Prostate gland (tissue), 2 donors: ENCODE results near the gene PIK3R6.

ENCODE experiments used
- POLR2A ChIP-seq: fragments of 450-650 bp; IDR thresholded peaks from one replicate; pipeline ENCODE4 v1.6.1; 2016; ENCODE audit warnings: antibody characterized with exemption, mild to moderate bottlenecking
- TF ChIP-seq, protein P1 (sequence below), 4 experiments: fragments of 200-600 bp in 2 of 4; fragments of 450-650 bp in 2 of 4; sonication (generic) in 2 of 4; IDR thresholded peaks; 1 replicate in 3 of 4; 2 replicates in 1 of 4; pipeline ENCODE4 v1.5.1; 2016 to 2019; ENCODE audit warnings: antibody characterized with exemption in 4 of 4, mild to moderate bottlenecking in 2 of 4, moderate library complexity in 2 of 4

DNA sequence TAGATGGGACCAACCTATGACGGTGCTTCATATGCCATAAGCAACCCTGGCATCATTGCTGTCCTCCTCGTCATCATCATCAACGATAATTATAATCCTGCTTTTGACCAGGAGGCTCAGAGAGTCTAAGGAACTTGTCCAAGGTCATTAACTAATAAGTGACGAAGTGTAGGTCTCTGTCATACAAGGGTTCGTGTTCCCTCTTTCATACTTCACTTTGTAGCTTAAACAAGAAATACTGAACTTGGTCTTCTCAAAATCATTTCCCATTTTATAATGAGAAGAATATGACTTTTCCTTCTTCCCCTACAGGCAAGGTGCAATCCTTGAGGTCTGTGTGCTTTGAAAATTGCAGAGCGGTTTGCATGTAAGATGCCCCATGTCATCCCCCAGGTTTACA is 31.2 kb upstream of the PIK3R6 start:
- TF ChIP-seq, protein P1, sequence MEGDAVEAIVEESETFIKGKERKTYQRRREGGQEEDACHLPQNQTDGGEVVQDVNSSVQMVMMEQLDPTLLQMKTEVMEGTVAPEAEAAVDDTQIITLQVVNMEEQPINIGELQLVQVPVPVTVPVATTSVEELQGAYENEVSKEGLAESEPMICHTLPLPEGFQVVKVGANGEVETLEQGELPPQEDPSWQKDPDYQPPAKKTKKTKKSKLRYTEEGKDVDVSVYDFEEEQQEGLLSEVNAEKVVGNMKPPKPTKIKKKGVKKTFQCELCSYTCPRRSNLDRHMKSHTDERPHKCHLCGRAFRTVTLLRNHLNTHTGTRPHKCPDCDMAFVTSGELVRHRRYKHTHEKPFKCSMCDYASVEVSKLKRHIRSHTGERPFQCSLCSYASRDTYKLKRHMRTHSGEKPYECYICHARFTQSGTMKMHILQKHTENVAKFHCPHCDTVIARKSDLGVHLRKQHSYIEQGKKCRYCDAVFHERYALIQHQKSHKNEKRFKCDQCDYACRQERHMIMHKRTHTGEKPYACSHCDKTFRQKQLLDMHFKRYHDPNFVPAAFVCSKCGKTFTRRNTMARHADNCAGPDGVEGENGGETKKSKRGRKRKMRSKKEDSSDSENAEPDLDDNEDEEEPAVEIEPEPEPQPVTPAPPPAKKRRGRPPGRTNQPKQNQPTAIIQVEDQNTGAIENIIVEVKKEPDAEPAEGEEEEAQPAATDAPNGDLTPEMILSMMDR (IDR thresholded peaks at IDR 0.05), result no peak
- no peak for TF ChIP-seq POLR2A
